Measurements from ENCODE around the gene TCF3.

DNA sequence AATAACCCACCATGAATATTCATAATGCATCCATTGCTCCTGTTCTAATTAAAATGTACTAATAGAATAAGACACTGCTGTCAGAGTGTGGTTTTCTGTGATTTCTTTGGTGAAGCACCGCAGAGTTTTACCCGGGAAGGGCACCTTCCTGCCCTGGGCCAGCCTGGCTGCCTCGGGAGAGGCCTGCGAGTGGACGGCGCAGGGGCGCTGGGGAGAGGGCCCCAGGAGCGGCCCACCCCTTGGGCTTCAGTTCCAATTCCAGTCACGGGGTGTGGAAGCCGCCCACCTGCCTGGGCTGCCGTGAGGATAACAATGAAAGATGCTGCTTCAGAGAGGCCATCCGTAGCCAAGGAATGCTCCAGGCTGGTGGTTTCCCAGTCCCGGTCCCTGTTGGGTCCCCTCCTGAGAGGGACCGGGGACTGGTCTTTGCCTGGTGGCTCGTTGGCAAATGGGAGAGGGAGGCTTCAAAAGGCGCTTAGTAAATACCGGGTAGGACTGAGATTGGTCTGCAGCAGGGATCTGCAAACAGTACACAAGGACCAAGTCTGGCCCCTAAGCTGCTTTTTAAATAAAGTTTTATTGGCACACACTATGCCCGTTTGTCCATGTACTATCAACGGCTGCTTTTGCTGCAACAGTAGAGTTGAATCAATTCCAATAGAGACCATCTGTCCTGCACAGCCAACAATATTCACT is 18.0 kb downstream of the TCF3 start:
- no peak for TF ChIP-seq POLR2A (IDR thresholded peaks at IDR 0.05)
- TF ChIP-seq, protein P1, sequence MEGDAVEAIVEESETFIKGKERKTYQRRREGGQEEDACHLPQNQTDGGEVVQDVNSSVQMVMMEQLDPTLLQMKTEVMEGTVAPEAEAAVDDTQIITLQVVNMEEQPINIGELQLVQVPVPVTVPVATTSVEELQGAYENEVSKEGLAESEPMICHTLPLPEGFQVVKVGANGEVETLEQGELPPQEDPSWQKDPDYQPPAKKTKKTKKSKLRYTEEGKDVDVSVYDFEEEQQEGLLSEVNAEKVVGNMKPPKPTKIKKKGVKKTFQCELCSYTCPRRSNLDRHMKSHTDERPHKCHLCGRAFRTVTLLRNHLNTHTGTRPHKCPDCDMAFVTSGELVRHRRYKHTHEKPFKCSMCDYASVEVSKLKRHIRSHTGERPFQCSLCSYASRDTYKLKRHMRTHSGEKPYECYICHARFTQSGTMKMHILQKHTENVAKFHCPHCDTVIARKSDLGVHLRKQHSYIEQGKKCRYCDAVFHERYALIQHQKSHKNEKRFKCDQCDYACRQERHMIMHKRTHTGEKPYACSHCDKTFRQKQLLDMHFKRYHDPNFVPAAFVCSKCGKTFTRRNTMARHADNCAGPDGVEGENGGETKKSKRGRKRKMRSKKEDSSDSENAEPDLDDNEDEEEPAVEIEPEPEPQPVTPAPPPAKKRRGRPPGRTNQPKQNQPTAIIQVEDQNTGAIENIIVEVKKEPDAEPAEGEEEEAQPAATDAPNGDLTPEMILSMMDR (IDR thresholded peaks at IDR 0.05) = no peak
